ENCODE results near the gene SMIM36.

The SMIM36 gene

DNA sequence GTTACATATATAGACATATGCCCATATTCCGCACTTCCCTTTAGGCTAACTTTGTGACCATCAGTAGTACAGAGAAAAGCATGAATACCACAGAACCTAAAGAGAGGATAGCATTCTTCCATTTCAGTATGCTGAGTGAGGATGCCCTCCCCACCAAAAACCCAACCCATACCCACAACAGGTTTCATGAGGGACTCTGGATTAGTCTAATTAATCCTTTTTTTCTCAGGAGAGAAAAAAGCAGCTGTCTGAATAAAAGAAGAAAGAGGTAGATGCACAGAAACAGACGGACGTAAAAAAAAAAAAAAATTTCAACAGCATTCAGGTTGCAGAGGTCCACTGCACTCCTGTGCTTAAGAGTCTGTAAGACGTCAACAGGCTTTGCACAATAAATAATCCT lies 96.3 kb downstream of the SMIM36 start:
- ATAC-seq: no peak
- TF ChIP-seq ZNF70 (CRISPR knock-in tag; IDR thresholded peaks at IDR 0.05): no peak
- TF ChIP-seq GLIS3 (CRISPR knock-in tag; IDR thresholded peaks at IDR 0.05): no peak
- no peak for TF ChIP-seq ZFP3 (CRISPR knock-in tag; IDR thresholded peaks at IDR 0.05)
- TF ChIP-seq TOX (CRISPR knock-in tag; IDR thresholded peaks at IDR 0.05; ENCODE audit: borderline replicate concordance): no peak
- TF ChIP-seq BACH2 (CRISPR knock-in tag; IDR thresholded peaks at IDR 0.05; ENCODE audit: borderline replicate concordance): no peak
- TF ChIP-seq TCF4 (CRISPR knock-in tag; IDR thresholded peaks at IDR 0.05; ENCODE audit: borderline replicate concordance): no peak

GRCh38 chr17:55413825-55414489 lies 97.3 kb downstream of the SMIM36 start:
- no peak for ATAC-seq
- TF ChIP-seq TCF4 (CRISPR knock-in tag; IDR thresholded peaks at IDR 0.05; ENCODE audit: borderline replicate concordance) (no peak), ESRRG (CRISPR knock-in tag; IDR thresholded peaks at IDR 0.05) (no peak)
- TF ChIP-seq, protein P1, sequence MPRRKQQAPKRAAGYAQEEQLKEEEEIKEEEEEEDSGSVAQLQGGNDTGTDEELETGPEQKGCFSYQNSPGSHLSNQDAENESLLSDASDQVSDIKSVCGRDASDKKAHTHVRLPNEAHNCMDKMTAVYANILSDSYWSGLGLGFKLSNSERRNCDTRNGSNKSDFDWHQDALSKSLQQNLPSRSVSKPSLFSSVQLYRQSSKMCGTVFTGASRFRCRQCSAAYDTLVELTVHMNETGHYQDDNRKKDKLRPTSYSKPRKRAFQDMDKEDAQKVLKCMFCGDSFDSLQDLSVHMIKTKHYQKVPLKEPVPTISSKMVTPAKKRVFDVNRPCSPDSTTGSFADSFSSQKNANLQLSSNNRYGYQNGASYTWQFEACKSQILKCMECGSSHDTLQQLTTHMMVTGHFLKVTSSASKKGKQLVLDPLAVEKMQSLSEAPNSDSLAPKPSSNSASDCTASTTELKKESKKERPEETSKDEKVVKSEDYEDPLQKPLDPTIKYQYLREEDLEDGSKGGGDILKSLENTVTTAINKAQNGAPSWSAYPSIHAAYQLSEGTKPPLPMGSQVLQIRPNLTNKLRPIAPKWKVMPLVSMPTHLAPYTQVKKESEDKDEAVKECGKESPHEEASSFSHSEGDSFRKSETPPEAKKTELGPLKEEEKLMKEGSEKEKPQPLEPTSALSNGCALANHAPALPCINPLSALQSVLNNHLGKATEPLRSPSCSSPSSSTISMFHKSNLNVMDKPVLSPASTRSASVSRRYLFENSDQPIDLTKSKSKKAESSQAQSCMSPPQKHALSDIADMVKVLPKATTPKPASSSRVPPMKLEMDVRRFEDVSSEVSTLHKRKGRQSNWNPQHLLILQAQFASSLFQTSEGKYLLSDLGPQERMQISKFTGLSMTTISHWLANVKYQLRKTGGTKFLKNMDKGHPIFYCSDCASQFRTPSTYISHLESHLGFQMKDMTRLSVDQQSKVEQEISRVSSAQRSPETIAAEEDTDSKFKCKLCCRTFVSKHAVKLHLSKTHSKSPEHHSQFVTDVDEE (CRISPR knock-in tag; IDR thresholded peaks at IDR 0.05): no peak

- peak; percentile 71 for ATAC-seq
- no peak for TF ChIP-seq ZNF565 (CRISPR knock-in tag; conservative IDR thresholded peaks at IDR 0.05; ENCODE audit: low read depth)
- peak; percentile 89 for TF ChIP-seq TCF4 (CRISPR knock-in tag; IDR thresholded peaks at IDR 0.05; ENCODE audit: borderline replicate concordance)
- TF ChIP-seq BACH2 (CRISPR knock-in tag; IDR thresholded peaks at IDR 0.05; ENCODE audit: borderline replicate concordance): no peak
- no peak for TF ChIP-seq ARNTL (CRISPR knock-in tag; IDR thresholded peaks at IDR 0.05; ENCODE audit: borderline replicate concordance, low read depth)
- no peak for TF ChIP-seq RARB (CRISPR knock-in tag; IDR thresholded peaks at IDR 0.05)
- no peak for TF ChIP-seq POU6F1 (CRISPR knock-in tag; IDR thresholded peaks at IDR 0.05; ENCODE audit: borderline replicate concordance, low read depth)
- TF ChIP-seq ZC3H10 (CRISPR knock-in tag; IDR thresholded peaks at IDR 0.05): no peak
- no peak for TF ChIP-seq SNAI2 (CRISPR knock-in tag; IDR thresholded peaks at IDR 0.05)
- no peak for TF ChIP-seq ZNF70 (CRISPR knock-in tag; IDR thresholded peaks at IDR 0.05)
- peak; percentile 86 for TF ChIP-seq ISL1 (CRISPR knock-in tag; IDR thresholded peaks at IDR 0.05)
- peak; percentile 50; the same call in 1 of the 2 replicates for TF ChIP-seq CSRNP3 (CRISPR knock-in tag; IDR thresholded peaks at IDR 0.05)
- no peak for TF ChIP-seq TOX (CRISPR knock-in tag; IDR thresholded peaks at IDR 0.05; ENCODE audit: borderline replicate concordance)
- TF ChIP-seq, protein P2, sequence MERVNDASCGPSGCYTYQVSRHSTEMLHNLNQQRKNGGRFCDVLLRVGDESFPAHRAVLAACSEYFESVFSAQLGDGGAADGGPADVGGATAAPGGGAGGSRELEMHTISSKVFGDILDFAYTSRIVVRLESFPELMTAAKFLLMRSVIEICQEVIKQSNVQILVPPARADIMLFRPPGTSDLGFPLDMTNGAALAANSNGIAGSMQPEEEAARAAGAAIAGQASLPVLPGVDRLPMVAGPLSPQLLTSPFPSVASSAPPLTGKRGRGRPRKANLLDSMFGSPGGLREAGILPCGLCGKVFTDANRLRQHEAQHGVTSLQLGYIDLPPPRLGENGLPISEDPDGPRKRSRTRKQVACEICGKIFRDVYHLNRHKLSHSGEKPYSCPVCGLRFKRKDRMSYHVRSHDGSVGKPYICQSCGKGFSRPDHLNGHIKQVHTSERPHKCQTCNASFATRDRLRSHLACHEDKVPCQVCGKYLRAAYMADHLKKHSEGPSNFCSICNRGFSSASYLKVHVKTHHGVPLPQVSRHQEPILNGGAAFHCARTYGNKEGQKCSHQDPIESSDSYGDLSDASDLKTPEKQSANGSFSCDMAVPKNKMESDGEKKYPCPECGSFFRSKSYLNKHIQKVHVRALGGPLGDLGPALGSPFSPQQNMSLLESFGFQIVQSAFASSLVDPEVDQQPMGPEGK (CRISPR knock-in tag; IDR thresholded peaks at IDR 0.05; ENCODE audit: borderline replicate concordance): no peak
- TF ChIP-seq PPARA (CRISPR knock-in tag; IDR thresholded peaks at IDR 0.05; ENCODE audit: borderline replicate concordance): no peak
- TF ChIP-seq, protein P1 (CRISPR knock-in tag; IDR thresholded peaks at IDR 0.05): peak; percentile 77
- no peak for TF ChIP-seq ZNF8 (CRISPR knock-in tag; IDR thresholded peaks at IDR 0.05)
- TF ChIP-seq OSR1 (CRISPR knock-in tag; IDR thresholded peaks at IDR 0.05): no peak
- no peak for TF ChIP-seq ZFP30 (CRISPR knock-in tag; IDR thresholded peaks at IDR 0.05)
- peak; percentile 4; the same call in 1 of the 2 replicates for TF ChIP-seq CREB5 (CRISPR knock-in tag; IDR thresholded peaks at IDR 0.05; ENCODE audit: low read depth)
- no peak for TF ChIP-seq ESRRG (CRISPR knock-in tag; IDR thresholded peaks at IDR 0.05)
- TF ChIP-seq CSDC2 (CRISPR knock-in tag; IDR thresholded peaks at IDR 0.05): no peak
- no peak for TF ChIP-seq ZFP3 (CRISPR knock-in tag; IDR thresholded peaks at IDR 0.05)
- no peak for TF ChIP-seq GLIS3 (CRISPR knock-in tag; IDR thresholded peaks at IDR 0.05)
Measured at GRCh38 chr17:55411463-55411855, 99.8 kb downstream of the SMIM36 start.
